Measurements from ENCODE around the gene PTRH1. TPM values are rescaled to one million over a fixed set of nuclear protein-coding genes. Genes with fewer than 3 reads are reported as not detected.

Gene PTRH1
- total and polyA plus RNA-seq, 2 of the 4 experiments (the other 2 are of a cell fraction) = 5.4 to 14.8 TPM

- H3K14ac ChIP-seq (replicated peaks; ENCODE audit: low read depth, low read length) = no peak overlapping the region
- H2AK9ac ChIP-seq (replicated peaks; ENCODE audit: low read depth, low read length, poor library complexity) = peak overlapping the region; percentile 13
- no peak overlapping the region for H3K4me2 ChIP-seq (ENCODE audit: low read depth, low read length)
- H4K20me1 ChIP-seq (ENCODE audit: insufficient read depth, low read length) = no peaks in the 10 kb centered on the region
- no peak overlapping the region for H3K18ac ChIP-seq (ENCODE audit: low read depth, low read length)
- ChIA-PET POLR2A (ENCODE audit: unreplicated experiment) (no interaction called here), CTCF (no interaction called here)
- peaks cover 40% of the 10 kb centered on the region for H3K36me3 ChIP-seq (ENCODE audit: control insufficient read depth, insufficient read depth, low read length)
- H2BK20ac ChIP-seq (ENCODE audit: low read depth, low read length) = no peak overlapping the region
- H4K91ac ChIP-seq (ENCODE audit: insufficient read depth, low read depth, low read length) = no peak overlapping the region
- no peak for DNase-seq
- H3K23ac ChIP-seq (ENCODE audit: low read depth, low read length) = no peak overlapping the region
- no peak overlapping the region for H3K4ac ChIP-seq (ENCODE audit: low read depth, low read length)
- WGBS, 2 experiments (ENCODE audit: extremely low coverage in 2 of 2, insufficient read length in 1 of 2) = 89% methylated on average over 8 of the region's 13 CpGs; no CpG with 5 or more reads in 1 of the 2 experiments
- no peak overlapping the region for H2BK120ac ChIP-seq (ENCODE audit: low read depth, low read length)
- no peak overlapping the region for H3K56ac ChIP-seq (ENCODE audit: extremely low read depth, insufficient read depth, low read length)
- no peak overlapping the region for H4K8ac ChIP-seq (ENCODE audit: low read depth in 2 of 2, low read length in 2 of 2)
- no peak overlapping the region for H2BK5ac ChIP-seq (ENCODE audit: low read depth, low read length, poor library complexity, severe bottlenecking)
- no peak for ATAC-seq (ENCODE audit: low read depth)
- H3K4me1 ChIP-seq (ENCODE audit: control insufficient read depth, insufficient read depth, low read length) = peaks cover 4% of the 10 kb centered on the region
- H3K9ac ChIP-seq (ENCODE audit: low read depth, low read length) = no peak overlapping the region
- no peak for TF ChIP-seq ELK1 (IDR thresholded peaks at IDR 0.05; ENCODE audit: borderline replicate concordance, low read depth, low read length)
- TF ChIP-seq RCOR1 (IDR thresholded peaks at IDR 0.05; ENCODE audit: insufficient replicate concordance, low read length) = no peak
- TF ChIP-seq MAFK (IDR thresholded peaks at IDR 0.05; ENCODE audit: low read depth, low read length) = peak; percentile 73
- H4K5ac ChIP-seq (ENCODE audit: low read depth, low read length) = no peak overlapping the region
- H3K9me1 ChIP-seq (ENCODE audit: insufficient read depth, low read length) = peaks cover 15% of the 10 kb centered on the region
- H2AFZ ChIP-seq (replicated peaks; ENCODE audit: low read length, poor library complexity) = no peak overlapping the region
- in situ Hi-C loops (cut with MboI; ENCODE audit: low sequenced_read_pairs) = no loop called here
- BruUV-seq (replicated peaks) = no TSS peak
- intact Hi-C loops (cut with micrococcal nuclease) = no loop called here
- H3K27me3 ChIP-seq (ENCODE audit: control insufficient read depth, insufficient read depth, low read length) = no peaks in the 10 kb centered on the region
- no peak overlapping the region for H2AK5ac ChIP-seq (ENCODE audit: low read depth, low read length)
- no peak overlapping the region for H3K27ac ChIP-seq (ENCODE audit: insufficient read depth, low read length)
- H2BK15ac ChIP-seq (ENCODE audit: low read depth, low read length) = no peak overlapping the region
- no peaks in the 10 kb centered on the region for H3K9me3 ChIP-seq (ENCODE audit: control insufficient read depth, insufficient read depth, low read length)
- H3K4me3 ChIP-seq (ENCODE audit: insufficient read depth, low read depth, low read length) = no peak overlapping the region
- H3K79me1 ChIP-seq (ENCODE audit: low read depth in 1 of 2, low read length in 2 of 2) = no peaks in the 10 kb centered on the region
- dilution Hi-C loops (cut with HindIII; ENCODE audit: low sequenced_read_pairs, unreplicated experiment) = no loop called here
Observed at GRCh38 chr9:127689329-127690000, 26.0 kb downstream of the PTRH1 start.

Data from IMR-90 (cell line).